Muscle layer of duodenum (tissue), 2 donors: ENCODE results near the gene GPSM1.

Experiments
- H3K27ac ChIP-seq: one replicate; pipeline ENCODE4 v1.7.0; 2013; ENCODE audit warnings: mild to moderate bottlenecking, low read length
- H3K27me3 ChIP-seq: one replicate; pipeline ENCODE4 v1.7.0; 2013; ENCODE audit warnings: low read depth, mild to moderate bottlenecking, control low read depth, low read length
- H3K36me3 ChIP-seq, 2 donors: one replicate each; pipeline ENCODE4 v1.7.0; 2013; ENCODE audit warnings: low read length in 2 of 2, control low read depth in 1 of 2, mild to moderate bottlenecking in 1 of 2; ENCODE audit not compliant: insufficient read depth in 2 of 2, control insufficient read depth in 1 of 2
- H3K4me1 ChIP-seq, 2 donors: one replicate each; pipeline ENCODE4 v1.7.0; 2013; ENCODE audit warnings: low read length in 2 of 2, mild to moderate bottlenecking in 2 of 2, control low read depth in 1 of 2, moderate library complexity in 1 of 2; ENCODE audit not compliant: insufficient read depth in 2 of 2, control insufficient read depth in 1 of 2
- H3K4me3 ChIP-seq, 2 donors: one replicate each; pipeline ENCODE4 v1.7.0; 2013; ENCODE audit warnings: low read length in 2 of 2, low read depth in 1 of 2, mild to moderate bottlenecking in 1 of 2
- H3K9me3 ChIP-seq, 2 donors: one replicate each; pipeline ENCODE4 v1.7.0; 2013; ENCODE audit warnings: low read length in 2 of 2, control low read depth in 1 of 2, mild to moderate bottlenecking in 1 of 2; ENCODE audit not compliant: control insufficient read depth in 1 of 2
- donor health status: healthy.

GPSM1 gene

GRCh38 chr9:136292591-136293448, 34.5 kb upstream of the GPSM1 start:
- Histone ChIP-seq H3K4me1 (no peaks in the 10 kb centered on the region), H3K9me3 (no peaks in the 10 kb centered on the region), H3K27ac (no peak overlapping the region), H3K27me3 (no peaks in the 10 kb centered on the region), H3K4me3 (no peak overlapping the region), H3K36me3 (no peaks in the 10 kb centered on the region)

GRCh38 chr9:136293476-136294077, 33.8 kb upstream of the GPSM1 start:
- H3K27ac ChIP-seq: no peak overlapping the region
- no peaks in the 10 kb centered on the region for H3K27me3 ChIP-seq
- no peaks in the 10 kb centered on the region for H3K4me1 ChIP-seq
- no peak overlapping the region for H3K4me3 ChIP-seq
- no peaks in the 10 kb centered on the region for H3K9me3 ChIP-seq
- H3K36me3 ChIP-seq: no peaks in the 10 kb centered on the region

- no peaks in the 10 kb centered on the region for H3K4me1 ChIP-seq
- H3K36me3 ChIP-seq: no peaks in the 10 kb centered on the region
- no peak overlapping the region for H3K4me3 ChIP-seq
- H3K27me3 ChIP-seq: no peaks in the 10 kb centered on the region
- no peaks in the 10 kb centered on the region for H3K9me3 ChIP-seq
- H3K27ac ChIP-seq: no peak overlapping the region
Observed at GRCh38 chr9:136294437-136294836, 32.9 kb upstream of the GPSM1 start.

GRCh38 chr9:136295055-136295454, 32.3 kb upstream of the GPSM1 start:
- no peaks in the 10 kb centered on the region for H3K4me1 ChIP-seq
- H3K36me3 ChIP-seq: no peaks in the 10 kb centered on the region
- H3K4me3 ChIP-seq: no peak overlapping the region
- no peaks in the 10 kb centered on the region for H3K9me3 ChIP-seq
- no peak overlapping the region for H3K27ac ChIP-seq
- H3K27me3 ChIP-seq: no peaks in the 10 kb centered on the region

GRCh38 chr9:136295542-136296433, 31.6 kb upstream of the GPSM1 start:
- Histone ChIP-seq H3K27ac (no peak overlapping the region), H3K9me3 (no peaks in the 10 kb centered on the region), H3K4me1 (no peaks in the 10 kb centered on the region), H3K36me3 (no peaks in the 10 kb centered on the region), H3K27me3 (no peaks in the 10 kb centered on the region), H3K4me3 (no peak overlapping the region)

GRCh38 chr9:136296434-136297015, 30.8 kb upstream of the GPSM1 start:
- Histone ChIP-seq H3K9me3 (no peaks in the 10 kb centered on the region), H3K27me3 (no peaks in the 10 kb centered on the region), H3K4me1 (no peaks in the 10 kb centered on the region), H3K36me3 (no peaks in the 10 kb centered on the region), H3K4me3 (no peak overlapping the region), H3K27ac (no peak overlapping the region)

GRCh38 chr9:136297016-136297691, 30.2 kb upstream of the GPSM1 start:
- Histone ChIP-seq H3K4me1 (no peaks in the 10 kb centered on the region), H3K27me3 (no peaks in the 10 kb centered on the region), H3K27ac (no peak overlapping the region), H3K36me3 (no peaks in the 10 kb centered on the region), H3K4me3 (peak overlapping the region in 1 of 2 donors; percentile 7), H3K9me3 (no peaks in the 10 kb centered on the region)

- H3K36me3 ChIP-seq: no peaks in the 10 kb centered on the region
- no peak overlapping the region for H3K4me3 ChIP-seq
- no peaks in the 10 kb centered on the region for H3K9me3 ChIP-seq
- no peak overlapping the region for H3K27ac ChIP-seq
- H3K27me3 ChIP-seq: no peaks in the 10 kb centered on the region
- H3K4me1 ChIP-seq: no peaks in the 10 kb centered on the region
Observed at GRCh38 chr9:136297766-136298735, 29.3 kb upstream of the GPSM1 start.

GRCh38 chr9:136299116-136299515, 28.2 kb upstream of the GPSM1 start:
- H3K27me3 ChIP-seq: no peaks in the 10 kb centered on the region
- no peak overlapping the region for H3K27ac ChIP-seq
- no peaks in the 10 kb centered on the region for H3K36me3 ChIP-seq
- no peak overlapping the region for H3K4me3 ChIP-seq
- H3K9me3 ChIP-seq: no peaks in the 10 kb centered on the region
- no peaks in the 10 kb centered on the region for H3K4me1 ChIP-seq

- Histone ChIP-seq H3K4me1 (no peaks in the 10 kb centered on the region), H3K9me3 (no peaks in the 10 kb centered on the region), H3K36me3 (no peaks in the 10 kb centered on the region), H3K27me3 (no peaks in the 10 kb centered on the region), H3K27ac (no peak overlapping the region), H3K4me3 (no peak overlapping the region)
Observed at GRCh38 chr9:136299541-136299940, 27.8 kb upstream of the GPSM1 start.
